ENCODE measurements around the gene SSUH2.
"Not testable (repeated sequence)": the region's sequence is repeated elsewhere in the genome, so short reads cannot be mapped to it uniquely, and the experiment has no call there.

SSUH2 gene

GRCh38 chr3:8644748-8645390 lies at the start of gene SSUH2:
Gene SSUH2 (minus strand): TSS chr3:8644798. CDS start chr3:8644758, 40 bp downstream.
- FAIRE-seq, result no peak
- DNase-seq (ENCODE audit: insufficient read length, low spot score), result no peak
- TF ChIP-seq POLR2A (IDR thresholded peaks at IDR 0.05; ENCODE audit: low read depth, low read length), result no peak

- not testable (repeated sequence) for FAIRE-seq; DNase-seq (ENCODE audit: insufficient read length, low spot score)
These were observed 46.7 kb upstream of the SSUH2 start for GRCh38 chr3:8691295-8691694.

- FAIRE-seq, result not testable (repeated sequence)
These were observed 40.4 kb upstream of the SSUH2 start for GRCh38 chr3:8684992-8685391.

GRCh38 chr3:8682850-8683574 lies 38.4 kb upstream of the SSUH2 start:
- FAIRE-seq; DNase-seq (ENCODE audit: insufficient read length, low spot score): not testable (repeated sequence)

More at GRCh38 chr3:8684992-8685391, 40.4 kb upstream of the SSUH2 start:
- DNase-seq (ENCODE audit: insufficient read length, low spot score), result not testable (repeated sequence)

- not testable (repeated sequence) for FAIRE-seq; DNase-seq (ENCODE audit: insufficient read length, low spot score)
These were observed 37.4 kb upstream of the SSUH2 start for GRCh38 chr3:8681881-8682538.

GRCh38 chr3:8681349-8681748 lies 36.8 kb upstream of the SSUH2 start:
- FAIRE-seq (no peak), DNase-seq (ENCODE audit: insufficient read length, low spot score) (no peak)
- no peak for TF ChIP-seq POLR2A (IDR thresholded peaks at IDR 0.05; ENCODE audit: low read depth, low read length)

GRCh38 chr3:8679817-8680553 lies 35.4 kb upstream of the SSUH2 start:
- peak; percentile 82 for FAIRE-seq
- not testable (repeated sequence) for DNase-seq (ENCODE audit: insufficient read length, low spot score)

GRCh38 chr3:8678751-8679150 lies 34.2 kb upstream of the SSUH2 start:
- no peak for DNase-seq (ENCODE audit: insufficient read length, low spot score)
- no peak for TF ChIP-seq POLR2A (IDR thresholded peaks at IDR 0.05; ENCODE audit: low read depth, low read length)
- no peak for FAIRE-seq

- DNase-seq (ENCODE audit: insufficient read length, low spot score); FAIRE-seq: not testable (repeated sequence)
These were observed 32.7 kb upstream of the SSUH2 start for GRCh38 chr3:8677258-8677657.

GRCh38 chr3:8675591-8675990 lies 31.0 kb upstream of the SSUH2 start:
- FAIRE-seq, result not testable (repeated sequence)

GRCh38 chr3:8673083-8673737 lies 28.6 kb upstream of the SSUH2 start:
- TF ChIP-seq POLR2A (IDR thresholded peaks at IDR 0.05; ENCODE audit: low read depth, low read length), result no peak
- DNase-seq (ENCODE audit: insufficient read length, low spot score) (no peak), FAIRE-seq (no peak)

More at GRCh38 chr3:8675591-8675990, 31.0 kb upstream of the SSUH2 start:
- DNase-seq (ENCODE audit: insufficient read length, low spot score), result not testable (repeated sequence)

GRCh38 chr3:8669019-8669418 lies 24.4 kb upstream of the SSUH2 start:
- DNase-seq (ENCODE audit: insufficient read length, low spot score) (no peak), FAIRE-seq (no peak)
- no peak for TF ChIP-seq POLR2A (IDR thresholded peaks at IDR 0.05; ENCODE audit: low read depth, low read length)

- no peak for FAIRE-seq
- no peak for DNase-seq (ENCODE audit: insufficient read length, low spot score)
- no peak for TF ChIP-seq POLR2A (IDR thresholded peaks at IDR 0.05; ENCODE audit: low read depth, low read length)
These were observed 23.6 kb upstream of the SSUH2 start for GRCh38 chr3:8668216-8668615.

Data from H54 (cell line).